NCI-H2029 treated with DMSO at 0.1 percent for 48 hours (cell line): ENCODE data around the gene ZBTB43.
"Not testable (repeated sequence)": the region's sequence is repeated elsewhere in the genome, so short reads cannot be mapped to it uniquely, and the experiment has no call there.

Source experiments
- DNase-seq: peaks from one replicate; lab custom pipeline; 2025; lab: John Stamatoyannopoulos, UW

ZBTB43 gene

GRCh38 chr9:126804696-126805553 lies at the start of gene ZBTB43:
Gene ZBTB43 (plus strand): TSS chr9:126805040. CDS start chr9:126832510, 27,470 bp downstream.
- DNase-seq = peak; percentile 84

- DNase-seq = no peak
Measured at GRCh38 chr9:126755317-126755875, 49.4 kb upstream of the ZBTB43 start.

GRCh38 chr9:126756238-126756637 lies 48.6 kb upstream of the ZBTB43 start:
- no peak for DNase-seq

- peak; percentile 88 for DNase-seq
Measured at GRCh38 chr9:126756876-126757415, 47.9 kb upstream of the ZBTB43 start.

GRCh38 chr9:126758916-126759585 lies 45.8 kb upstream of the ZBTB43 start:
- no peak for DNase-seq

- no peak for DNase-seq
Measured at GRCh38 chr9:126761274-126761673, 43.6 kb upstream of the ZBTB43 start.

- no peak for DNase-seq
Measured at GRCh38 chr9:126763130-126763764, 41.6 kb upstream of the ZBTB43 start.

GRCh38 chr9:126773004-126773607 lies 31.7 kb upstream of the ZBTB43 start:
- DNase-seq = no peak

GRCh38 chr9:126775926-126776325 lies 28.9 kb upstream of the ZBTB43 start:
- no peak for DNase-seq

- DNase-seq = no peak
Measured at GRCh38 chr9:126777733-126778132, 27.1 kb upstream of the ZBTB43 start.

GRCh38 chr9:126778141-126778540 lies 26.7 kb upstream of the ZBTB43 start:
- DNase-seq = no peak

GRCh38 chr9:126778696-126779095 lies 26.1 kb upstream of the ZBTB43 start:
- DNase-seq = not testable (repeated sequence)

- peak; percentile 53 for DNase-seq
Measured at GRCh38 chr9:126781186-126782052, 23.4 kb upstream of the ZBTB43 start.

GRCh38 chr9:126782053-126782388 lies 22.8 kb upstream of the ZBTB43 start:
- DNase-seq = no peak

GRCh38 chr9:126783949-126784348 lies 20.9 kb upstream of the ZBTB43 start:
- DNase-seq = no peak

- no peak for DNase-seq
Measured at GRCh38 chr9:126784401-126784800, 20.4 kb upstream of the ZBTB43 start.

GRCh38 chr9:126784841-126785240 lies 20.0 kb upstream of the ZBTB43 start:
- not testable (repeated sequence) for DNase-seq

GRCh38 chr9:126788046-126788445 lies 16.8 kb upstream of the ZBTB43 start:
- no peak for DNase-seq

- no peak for DNase-seq
Measured at GRCh38 chr9:126788634-126789349, 16.0 kb upstream of the ZBTB43 start.

- no peak for DNase-seq
Measured at GRCh38 chr9:126790561-126790960, 14.3 kb upstream of the ZBTB43 start.
